Cardiac muscle cell (in vitro differentiated cells and primary cell): Measurements from ENCODE around the gene PCNA. TPM values are rescaled to one million over a fixed set of nuclear protein-coding genes. Genes with fewer than 3 reads are reported as not detected.
A peak's percentile ranks its signal among the peaks of the same experiment; 100 is the strongest.

Experiments used
- DNase-seq, 2 donors: peaks; one replicate each; pipeline versions ENCODE4 v3.0.0 to v3.0.0-alpha.2; 2010 to 2017; ENCODE audit warnings: low read depth in 1 of 2, low spot score in 1 of 2
- H3K27ac ChIP-seq: fragments of 200-600 bp; sonication (generic); 2 replicates; pipeline ENCODE4 v1.5.1; 2016
- H3K27me3 ChIP-seq: fragments of 200-600 bp; sonication (generic); 2 replicates; pipeline ENCODE4 v1.6.0; 2016; ENCODE audit warnings: control low read depth
- H3K36me3 ChIP-seq: fragments of 200-600 bp; sonication (generic); 2 replicates; pipeline ENCODE4 v1.5.1; 2016; ENCODE audit warnings: control low read depth
- H3K4me1 ChIP-seq: fragments of 200-600 bp; sonication (generic); 2 replicates; pipeline ENCODE4 v1.8.1; 2017; ENCODE audit warnings: low read depth, mild to moderate bottlenecking, mixed run types
- H3K4me3 ChIP-seq: fragments of 200-600 bp; sonication (generic); 2 replicates; pipeline ENCODE4 v1.5.1; 2016; ENCODE audit warnings: mild to moderate bottlenecking
- H3K9me3 ChIP-seq: fragments of 200-600 bp; sonication (generic); 2 replicates; pipeline ENCODE4 v1.5.1; 2017; ENCODE audit warnings: low read depth, mild to moderate bottlenecking, control low read depth
- polyA plus RNA-seq: library from polyadenylated mRNA; unstranded; fragments of >200 nt; fragmentation: Nextera tagmentation; extraction: Ambion mirVana; gene quantifications from 2 replicates; pipeline ENCODE4 v1.2.1, GENCODE V29; 2016
- total RNA-seq: library from RNA; depleted of rRNA; stranded (reverse); fragments of >200 nt; gene quantifications from 2 replicates; pipeline ENCODE4 v1.2.3, GENCODE V29; 2016
- TF ChIP-seq, protein P1 (sequence below): IDR thresholded peaks from 2 replicates; pipeline ENCODE4 v1.5.1; 2012; ENCODE audit warnings: low read depth, mild to moderate bottlenecking, low read length

Gene PCNA
- total and polyA plus RNA-seq, 2 experiments from 2014 or later = 46.6 to 81.2 TPM

DNA sequence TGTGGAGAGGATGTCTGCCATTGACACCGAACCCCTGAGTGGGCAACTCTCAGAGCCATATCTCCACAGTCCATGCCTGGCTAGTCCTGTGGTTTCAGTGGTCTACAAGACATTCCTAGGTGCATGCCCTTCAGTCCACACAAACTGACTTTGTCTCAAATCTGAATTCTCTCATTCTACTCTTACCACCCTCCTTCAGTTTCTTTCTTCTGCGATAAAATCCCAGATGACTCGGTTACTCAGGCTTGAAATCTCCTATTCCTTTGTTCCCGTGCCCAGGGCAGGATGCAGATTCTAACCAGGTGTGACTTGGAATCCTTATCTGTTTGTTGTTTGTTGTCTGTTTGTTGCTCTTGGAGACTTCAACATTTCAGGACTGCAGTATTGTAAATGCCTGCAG lies 16.3 kb upstream of the PCNA start:
- Histone ChIP-seq H3K27ac (no peak overlapping the region), H3K27me3 (no peaks in the 10 kb centered on the region), H3K36me3 (no peaks in the 10 kb centered on the region), H3K4me1 (no peaks in the 10 kb centered on the region), H3K4me3 (no peak overlapping the region), H3K9me3 (no peaks in the 10 kb centered on the region)
- no peak for DNase-seq
- TF ChIP-seq, protein P1, sequence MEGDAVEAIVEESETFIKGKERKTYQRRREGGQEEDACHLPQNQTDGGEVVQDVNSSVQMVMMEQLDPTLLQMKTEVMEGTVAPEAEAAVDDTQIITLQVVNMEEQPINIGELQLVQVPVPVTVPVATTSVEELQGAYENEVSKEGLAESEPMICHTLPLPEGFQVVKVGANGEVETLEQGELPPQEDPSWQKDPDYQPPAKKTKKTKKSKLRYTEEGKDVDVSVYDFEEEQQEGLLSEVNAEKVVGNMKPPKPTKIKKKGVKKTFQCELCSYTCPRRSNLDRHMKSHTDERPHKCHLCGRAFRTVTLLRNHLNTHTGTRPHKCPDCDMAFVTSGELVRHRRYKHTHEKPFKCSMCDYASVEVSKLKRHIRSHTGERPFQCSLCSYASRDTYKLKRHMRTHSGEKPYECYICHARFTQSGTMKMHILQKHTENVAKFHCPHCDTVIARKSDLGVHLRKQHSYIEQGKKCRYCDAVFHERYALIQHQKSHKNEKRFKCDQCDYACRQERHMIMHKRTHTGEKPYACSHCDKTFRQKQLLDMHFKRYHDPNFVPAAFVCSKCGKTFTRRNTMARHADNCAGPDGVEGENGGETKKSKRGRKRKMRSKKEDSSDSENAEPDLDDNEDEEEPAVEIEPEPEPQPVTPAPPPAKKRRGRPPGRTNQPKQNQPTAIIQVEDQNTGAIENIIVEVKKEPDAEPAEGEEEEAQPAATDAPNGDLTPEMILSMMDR = no peak

DNA sequence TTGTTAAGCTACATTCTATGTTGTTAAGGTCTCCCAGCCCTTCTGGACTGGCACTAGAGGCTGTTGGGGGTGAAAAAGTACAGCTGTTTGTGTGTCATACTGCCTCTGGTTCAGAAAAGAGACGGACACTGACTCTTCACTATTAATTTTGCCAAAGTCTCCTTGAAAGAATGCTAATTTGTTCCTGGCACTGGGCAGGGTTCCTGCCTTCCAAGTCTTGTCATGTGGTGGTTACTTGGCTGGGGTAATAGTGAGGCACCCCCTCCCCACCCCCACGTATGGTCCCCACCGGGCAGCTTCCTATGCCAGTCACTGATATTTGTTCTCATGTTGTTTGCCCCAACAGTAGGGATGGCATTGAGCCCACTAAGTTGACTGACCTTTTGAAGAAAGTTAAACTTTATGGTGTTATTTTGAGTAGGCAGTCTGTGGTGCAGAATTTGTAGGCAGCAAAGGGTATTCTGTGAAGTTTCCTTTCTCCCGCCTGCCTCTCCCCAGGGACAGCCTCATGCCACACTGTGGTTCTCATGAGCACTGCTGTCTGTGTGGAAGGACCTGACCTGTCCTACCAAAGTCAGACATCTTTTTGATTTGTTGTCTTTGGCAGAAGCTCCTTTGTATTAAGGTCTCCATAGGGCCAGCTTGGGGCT lies 15.7 kb upstream of the PCNA start:
- H3K27ac ChIP-seq = no peak overlapping the region
- H3K4me3 ChIP-seq = no peak overlapping the region
- no peaks in the 10 kb centered on the region for H3K4me1 ChIP-seq
- H3K27me3 ChIP-seq = no peaks in the 10 kb centered on the region
- no peaks in the 10 kb centered on the region for H3K36me3 ChIP-seq
- TF ChIP-seq, protein P1 = no peak
- H3K9me3 ChIP-seq = no peaks in the 10 kb centered on the region
- DNase-seq = no peak

DNA sequence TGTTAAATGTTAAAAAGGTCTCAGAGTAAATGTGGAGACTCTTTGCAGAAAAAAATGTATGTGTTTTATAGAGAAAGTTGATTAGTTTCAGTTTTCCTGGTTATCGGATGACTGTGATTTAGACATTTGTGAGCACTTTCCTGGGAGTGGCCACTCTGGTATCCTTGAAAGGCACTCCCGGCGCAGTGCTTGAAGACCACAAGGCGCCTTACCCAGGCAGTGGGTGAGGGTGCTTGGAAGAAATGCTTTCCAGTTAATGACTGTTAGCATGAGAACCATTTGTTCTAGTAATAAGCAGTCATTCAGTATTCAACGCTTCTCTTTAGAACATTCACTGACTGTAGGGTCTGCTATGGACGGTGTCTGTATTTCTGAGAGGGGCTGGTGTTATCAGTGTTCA lies 14.2 kb upstream of the PCNA start:
- no peak overlapping the region for H3K27ac ChIP-seq
- H3K27me3 ChIP-seq = no peaks in the 10 kb centered on the region
- TF ChIP-seq, protein P1 = no peak

DNA sequence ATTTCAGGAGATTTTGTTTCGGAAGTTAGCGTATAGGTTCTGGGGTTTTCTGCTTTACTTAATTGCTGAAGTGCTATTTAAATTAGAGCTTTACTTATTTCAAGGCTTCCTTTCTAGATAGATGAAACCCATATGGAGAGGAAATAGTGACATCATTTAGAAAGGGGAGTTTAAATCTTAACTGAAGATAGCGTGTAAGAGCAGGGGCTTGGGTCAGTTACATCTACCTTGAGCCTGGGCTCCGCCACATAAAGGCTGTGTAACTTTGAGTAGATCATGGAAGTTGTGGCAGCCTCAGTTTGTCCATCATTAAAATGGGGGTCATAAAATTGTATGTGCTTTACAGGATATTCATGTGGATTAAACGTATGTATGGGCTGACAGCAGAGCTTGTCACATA lies 11.7 kb upstream of the PCNA start:
- TF ChIP-seq, protein P1 = no peak
- H3K36me3 ChIP-seq = no peaks in the 10 kb centered on the region
- H3K9me3 ChIP-seq = no peaks in the 10 kb centered on the region
- H3K27ac ChIP-seq = no peak overlapping the region
- H3K4me3 ChIP-seq = no peak overlapping the region
- no peaks in the 10 kb centered on the region for H3K4me1 ChIP-seq
- DNase-seq = no peak
- no peaks in the 10 kb centered on the region for H3K27me3 ChIP-seq

More for the DNA sequence above, 14.2 kb upstream of the PCNA start:
- no peaks in the 10 kb centered on the region for H3K36me3 ChIP-seq
- H3K4me1 ChIP-seq = no peaks in the 10 kb centered on the region
- H3K9me3 ChIP-seq = no peaks in the 10 kb centered on the region
- DNase-seq = no peak
- no peak overlapping the region for H3K4me3 ChIP-seq

GRCh38 chr20:5128886-5129285 lies 9.1 kb upstream of the PCNA start:
- no peaks in the 10 kb centered on the region for H3K4me1 ChIP-seq
- no peaks in the 10 kb centered on the region for H3K27me3 ChIP-seq
- peak in 1 of 2 donors; percentile 38 for DNase-seq
- no peak overlapping the region for H3K4me3 ChIP-seq
- TF ChIP-seq, protein P1 = no peak
- H3K36me3 ChIP-seq = no peaks in the 10 kb centered on the region
- H3K9me3 ChIP-seq = no peaks in the 10 kb centered on the region
- no peak overlapping the region for H3K27ac ChIP-seq
